ENCODE results near the gene NFATC1. TPM values are rescaled to one million over a fixed set of nuclear protein-coding genes. Genes with fewer than 3 reads are reported as not detected.

Gene NFATC1
- total RNA-seq, 3 donors from 2014 or later = 10.9 to 18.0 (median 12.9) TPM

GRCh38 chr18:79385326-79385707, 10.4 kb upstream of the NFATC1 start:
- H3K27me3 ChIP-seq = peaks cover 0 to 46% of the 10 kb centered on the region in 2 donors
- intact Hi-C loops (cut with DNase I; ENCODE audit: low total_unique reads) = loop anchor here (10.0 kb wide), 1 partner anchor 259 kb away; no protein-coding TSS in a partner anchor
- H3K9me3 ChIP-seq = no peaks in the 10 kb centered on the region
- H3K4me3 ChIP-seq = no peak overlapping the region
- no peak for TF ChIP-seq CTCF (IDR thresholded peaks at IDR 0.05)
- no peak for TF ChIP-seq POLR2A (IDR thresholded peaks at IDR 0.05)
- no peak for TF ChIP-seq POLR2AphosphoS5 (IDR thresholded peaks at IDR 0.05)
- H3K36me3 ChIP-seq = no peaks in the 10 kb centered on the region
- DNase-seq (ENCODE audit: low spot score in 2 of 2) = no peak
- no peak overlapping the region for H3K27ac ChIP-seq
- H3K4me1 ChIP-seq = no peaks in the 10 kb centered on the region

GRCh38 chr18:79385708-79386341, 9.9 kb upstream of the NFATC1 start:
- Histone ChIP-seq H3K27ac (no peak overlapping the region), H3K36me3 (no peaks in the 10 kb centered on the region), H3K4me3 (no peak overlapping the region), H3K27me3 (peaks cover 0 to 46% of the 10 kb centered on the region in 2 donors), H3K4me1 (no peaks in the 10 kb centered on the region), H3K9me3 (no peaks in the 10 kb centered on the region)
- DNase-seq (ENCODE audit: low spot score in 2 of 2) = no peak
- TF ChIP-seq CTCF (IDR thresholded peaks at IDR 0.05) = no peak
- no peak for TF ChIP-seq POLR2A (IDR thresholded peaks at IDR 0.05)
- no peak for TF ChIP-seq POLR2AphosphoS5 (IDR thresholded peaks at IDR 0.05)
- intact Hi-C loops (cut with DNase I; ENCODE audit: low total_unique reads) = loop anchor here (1.0 to 10.0 kb wide), 2 partner anchors 8 to 259 kb away; no protein-coding TSS in a partner anchor

GRCh38 chr18:79386547-79386946, 9.2 kb upstream of the NFATC1 start:
- DNase-seq (ENCODE audit: low spot score in 2 of 2) = no peak
- Histone ChIP-seq H3K4me3 (no peak overlapping the region), H3K36me3 (no peaks in the 10 kb centered on the region), H3K27ac (no peak overlapping the region), H3K4me1 (no peaks in the 10 kb centered on the region), H3K9me3 (no peaks in the 10 kb centered on the region), H3K27me3 (peaks cover 0 to 46% of the 10 kb centered on the region in 2 donors)
- intact Hi-C loops (cut with DNase I; ENCODE audit: low total_unique reads) = loop anchor here (1.0 to 10.0 kb wide), 2 partner anchors 8 to 258 kb away; no protein-coding TSS in a partner anchor
- TF ChIP-seq POLR2A (IDR thresholded peaks at IDR 0.05) (no peak), POLR2AphosphoS5 (IDR thresholded peaks at IDR 0.05) (no peak), CTCF (IDR thresholded peaks at IDR 0.05) (no peak)

GRCh38 chr18:79387214-79387613, 8.5 kb upstream of the NFATC1 start:
- H3K27me3 ChIP-seq = peaks cover 0 to 46% of the 10 kb centered on the region in 2 donors
- no peaks in the 10 kb centered on the region for H3K36me3 ChIP-seq
- H3K4me3 ChIP-seq = no peak overlapping the region
- intact Hi-C loops (cut with DNase I; ENCODE audit: low total_unique reads) = loop anchor here (10.0 kb wide), 1 partner anchor 258 kb away; no protein-coding TSS in a partner anchor
- H3K4me1 ChIP-seq = no peaks in the 10 kb centered on the region
- H3K9me3 ChIP-seq = no peaks in the 10 kb centered on the region
- H3K27ac ChIP-seq = no peak overlapping the region
- TF ChIP-seq POLR2AphosphoS5 (IDR thresholded peaks at IDR 0.05) (no peak), POLR2A (IDR thresholded peaks at IDR 0.05) (no peak), CTCF (IDR thresholded peaks at IDR 0.05) (no peak)
- DNase-seq (ENCODE audit: low spot score in 2 of 2) = no peak

DNA sequence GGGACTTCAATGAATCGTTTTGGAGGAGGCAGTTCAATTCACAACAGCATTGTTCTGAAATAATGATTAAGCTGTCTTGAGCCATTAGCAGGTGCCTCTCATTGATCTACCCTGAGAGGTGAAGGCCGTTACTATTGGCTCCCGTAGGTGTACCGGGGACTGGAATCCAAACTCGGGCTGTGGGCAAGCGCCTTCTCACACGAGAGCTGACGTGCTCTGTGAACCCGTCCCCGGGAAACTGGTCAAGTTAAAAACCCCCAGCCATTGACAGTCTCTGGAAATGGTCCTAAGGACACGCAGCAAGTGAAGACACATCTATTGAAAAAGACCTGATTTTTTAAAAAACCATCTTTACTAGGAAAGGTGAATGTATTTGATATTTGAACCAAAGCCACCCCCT, 8.1 kb upstream of the NFATC1 start:
- no peak overlapping the region for H3K27ac ChIP-seq
- intact Hi-C loops (cut with DNase I; ENCODE audit: low total_unique reads) = loop anchor here (10.0 kb wide), 1 partner anchor 257 kb away; no protein-coding TSS in a partner anchor
- H3K4me3 ChIP-seq = no peak overlapping the region
- no peaks in the 10 kb centered on the region for H3K9me3 ChIP-seq
- no peaks in the 10 kb centered on the region for H3K4me1 ChIP-seq
- H3K36me3 ChIP-seq = no peaks in the 10 kb centered on the region
- no peak for DNase-seq (ENCODE audit: low spot score in 2 of 2)
- TF ChIP-seq POLR2AphosphoS5 (IDR thresholded peaks at IDR 0.05) (no peak), CTCF (IDR thresholded peaks at IDR 0.05) (no peak)
- H3K27me3 ChIP-seq = peaks cover 0 to 46% of the 10 kb centered on the region in 2 donors
